Endometrial microvascular endothelial cells (primary cell): ENCODE results near the gene SLC66A2. TPM values are rescaled to one million over a fixed set of nuclear protein-coding genes. Genes with fewer than 3 reads are reported as not detected.

Experiments used
- in situ Hi-C: cut with HindIII; loops from 2 replicates; pipeline ENCODE4 v1.10.0; 2017; ENCODE audit warnings: low sequenced_read_pairs, low pct_unique_long_range_greater_than_20kb; ENCODE audit errors: inconsistent ontology term
- total RNA-seq: library from RNA; depleted of rRNA; stranded (reverse); fragments of >200 nt; gene quantifications from one replicate; pipeline ENCODE4 v1.2.3, GENCODE V29; 2015; ENCODE audit errors: inconsistent ontology term

The SLC66A2 gene
- total RNA-seq, 1 donor from 2014 or later = 44.9 TPM

GRCh38 chr18:79926715-79927606, 24.5 kb downstream of the SLC66A2 start:
- in situ Hi-C loops = no loop called here

GRCh38 chr18:79926306-79926705, 25.1 kb downstream of the SLC66A2 start:
- in situ Hi-C loops = no loop called here

- in situ Hi-C loops = no loop called here
These were observed 26.4 kb downstream of the SLC66A2 start for GRCh38 chr18:79924814-79925731.

GRCh38 chr18:79923896-79924585, 27.4 kb downstream of the SLC66A2 start:
- in situ Hi-C loops = no loop called here

DNA sequence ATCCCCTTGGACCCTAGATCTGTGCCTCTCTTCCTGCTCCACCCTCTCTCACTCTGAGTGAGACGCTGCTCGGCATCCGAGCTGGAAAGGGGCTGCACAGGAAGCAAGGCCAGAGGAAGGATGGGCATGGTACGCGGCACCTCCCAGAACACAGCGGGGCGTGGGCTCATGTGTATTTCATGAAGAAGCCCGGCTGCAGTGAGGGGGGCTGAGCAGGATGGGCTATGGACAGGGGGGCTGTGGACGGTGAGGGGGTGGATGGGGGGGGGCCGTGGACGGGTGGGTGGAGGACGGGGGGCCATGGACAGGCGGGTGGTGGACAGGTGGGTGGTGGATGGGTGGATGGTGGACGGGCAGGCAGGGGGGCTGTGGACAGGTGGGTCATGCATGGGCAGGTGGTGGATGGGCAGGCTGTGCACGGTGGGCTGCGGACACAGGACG, 28.5 kb downstream of the SLC66A2 start:
- in situ Hi-C loops = no loop called here

GRCh38 chr18:79921984-79922965, 29.2 kb downstream of the SLC66A2 start:
- in situ Hi-C loops = no loop called here

DNA sequence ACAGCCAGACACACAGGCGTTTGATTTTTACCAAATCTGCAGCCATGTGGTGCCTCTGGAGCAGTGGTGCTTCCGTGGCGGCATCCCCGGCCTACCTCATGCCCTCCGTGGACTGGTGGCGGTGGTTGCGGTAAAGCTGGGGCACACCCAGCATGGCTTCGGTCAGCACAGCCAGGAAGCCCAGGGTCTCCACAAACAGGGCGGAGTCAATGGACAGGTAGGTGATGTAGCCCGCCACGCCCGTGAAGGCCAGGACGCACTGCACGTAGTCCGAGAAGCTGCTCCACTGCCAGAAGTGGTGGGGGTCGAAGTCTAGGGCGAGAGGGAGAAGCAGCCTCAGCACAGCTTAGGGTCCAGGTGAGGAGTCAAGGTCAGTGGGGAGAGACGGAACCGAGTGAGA, 32.4 kb downstream of the SLC66A2 start:
- in situ Hi-C loops = no loop called here

GRCh38 chr18:79918615-79919011, 32.8 kb downstream of the SLC66A2 start:
- in situ Hi-C loops = no loop called here

DNA sequence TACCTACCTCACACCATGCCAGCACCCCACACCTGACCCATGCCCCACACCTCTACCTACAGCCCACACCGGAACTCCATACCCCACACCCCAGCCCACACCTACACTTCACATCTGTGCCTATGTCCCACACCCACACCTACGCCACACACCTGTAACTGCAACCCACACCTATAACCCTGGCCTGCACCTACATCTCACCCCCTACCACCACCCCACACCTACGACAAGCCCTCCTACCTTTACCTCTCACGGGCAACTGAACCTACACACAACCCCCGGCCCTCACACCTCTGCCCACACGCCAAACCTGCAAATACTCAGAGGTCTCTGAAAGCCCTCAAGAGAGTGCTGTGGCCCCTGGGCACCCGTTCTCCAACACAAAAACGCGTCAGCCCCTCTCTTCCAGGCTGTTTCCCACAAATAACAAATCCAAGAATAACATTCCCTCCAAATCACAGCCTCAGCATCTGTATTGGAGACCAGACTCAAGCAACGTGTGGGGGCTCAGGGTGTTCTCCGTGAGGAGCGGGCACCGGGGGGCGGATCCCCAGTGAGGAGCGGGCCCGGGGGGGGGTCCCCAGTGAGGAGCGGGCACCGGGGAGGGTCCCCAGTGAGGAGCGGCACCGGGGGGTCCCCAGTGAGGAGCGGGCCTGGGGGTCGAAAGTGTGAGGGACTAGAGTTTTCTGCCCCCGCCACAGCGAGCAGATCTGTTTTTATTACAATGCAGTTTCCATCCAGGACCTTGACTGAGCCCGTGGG, 33.4 kb downstream of the SLC66A2 start:
- in situ Hi-C loops = no loop called here

GRCh38 chr18:79917169-79917852, 34.1 kb downstream of the SLC66A2 start:
- in situ Hi-C loops = no loop called here

- in situ Hi-C loops = no loop called here
These were observed 34.8 kb downstream of the SLC66A2 start for GRCh38 chr18:79916546-79917168.

GRCh38 chr18:79916128-79916494, 35.3 kb downstream of the SLC66A2 start:
- in situ Hi-C loops = no loop called here

GRCh38 chr18:79915161-79916127, 36.0 kb downstream of the SLC66A2 start:
- in situ Hi-C loops = no loop called here

- in situ Hi-C loops = no loop called here
These were observed 36.8 kb downstream of the SLC66A2 start for GRCh38 chr18:79914614-79915160.
